ENCODE results near the gene CNOT2. TPM values are rescaled to one million over a fixed set of nuclear protein-coding genes. Genes with fewer than 3 reads are reported as not detected.

CNOT2 gene
- polyA plus RNA-seq, 1 of the 3 experiments (the other 2 are of a cell fraction), result 45.3 TPM

DNA sequence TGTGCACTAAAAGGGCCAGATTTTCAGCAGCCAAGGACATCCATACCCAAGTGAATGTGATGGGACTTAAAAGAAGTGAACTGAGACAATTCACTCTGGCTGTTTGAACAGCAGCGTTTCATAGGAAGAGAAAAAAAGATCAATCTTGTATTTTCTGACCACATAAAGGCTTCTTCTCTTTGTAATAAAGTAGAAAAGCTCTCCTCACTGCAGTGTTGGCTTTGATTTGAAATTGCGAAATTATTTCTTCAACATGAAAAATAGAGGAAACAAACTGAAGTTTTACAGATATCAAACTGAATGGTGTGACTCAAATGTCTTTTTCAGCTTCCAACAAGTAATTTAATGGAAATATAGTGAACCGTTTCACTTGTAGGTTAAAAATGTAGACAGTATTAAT, 111.6 kb downstream of the CNOT2 start:
- no peaks in the 10 kb centered on the region for H3K9me2 ChIP-seq
- no peaks in the 10 kb centered on the region for H3K79me2 ChIP-seq (ENCODE audit: insufficient read depth)
- H3K9ac ChIP-seq, result no peak overlapping the region
- peaks cover 10% of the 10 kb centered on the region for H3F3A ChIP-seq (replicated peaks; ENCODE audit: insufficient read depth)
- TF ChIP-seq, protein P1, sequence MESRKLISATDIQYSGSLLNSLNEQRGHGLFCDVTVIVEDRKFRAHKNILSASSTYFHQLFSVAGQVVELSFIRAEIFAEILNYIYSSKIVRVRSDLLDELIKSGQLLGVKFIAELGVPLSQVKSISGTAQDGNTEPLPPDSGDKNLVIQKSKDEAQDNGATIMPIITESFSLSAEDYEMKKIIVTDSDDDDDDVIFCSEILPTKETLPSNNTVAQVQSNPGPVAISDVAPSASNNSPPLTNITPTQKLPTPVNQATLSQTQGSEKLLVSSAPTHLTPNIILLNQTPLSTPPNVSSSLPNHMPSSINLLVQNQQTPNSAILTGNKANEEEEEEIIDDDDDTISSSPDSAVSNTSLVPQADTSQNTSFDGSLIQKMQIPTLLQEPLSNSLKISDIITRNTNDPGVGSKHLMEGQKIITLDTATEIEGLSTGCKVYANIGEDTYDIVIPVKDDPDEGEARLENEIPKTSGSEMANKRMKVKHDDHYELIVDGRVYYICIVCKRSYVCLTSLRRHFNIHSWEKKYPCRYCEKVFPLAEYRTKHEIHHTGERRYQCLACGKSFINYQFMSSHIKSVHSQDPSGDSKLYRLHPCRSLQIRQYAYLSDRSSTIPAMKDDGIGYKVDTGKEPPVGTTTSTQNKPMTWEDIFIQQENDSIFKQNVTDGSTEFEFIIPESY (IDR thresholded peaks at IDR 0.05; ENCODE audit: borderline replicate concordance, low read depth), result no peak
- TF ChIP-seq USF1 (IDR thresholded peaks at IDR 0.05; ENCODE audit: borderline replicate concordance, low read depth) (no peak), TEAD4 (IDR thresholded peaks at IDR 0.05; ENCODE audit: borderline replicate concordance, insufficient read depth) (no peak), SIN3A (IDR thresholded peaks at IDR 0.05; ENCODE audit: borderline replicate concordance, low read depth, low read length) (no peak), EZH2phosphoT487 (IDR thresholded peaks at IDR 0.05; ENCODE audit: borderline replicate concordance, low read depth) (no peak), TCF12 (IDR thresholded peaks at IDR 0.05) (no peak), EP300 (IDR thresholded peaks at IDR 0.05; ENCODE audit: borderline replicate concordance in 1 of 2, low read depth in 1 of 2, low read length in 1 of 2) (no peak), POLR2AphosphoS5 (IDR thresholded peaks at IDR 0.05; ENCODE audit: low read depth, low read length) (no peak)
- TF ChIP-seq, protein P2, sequence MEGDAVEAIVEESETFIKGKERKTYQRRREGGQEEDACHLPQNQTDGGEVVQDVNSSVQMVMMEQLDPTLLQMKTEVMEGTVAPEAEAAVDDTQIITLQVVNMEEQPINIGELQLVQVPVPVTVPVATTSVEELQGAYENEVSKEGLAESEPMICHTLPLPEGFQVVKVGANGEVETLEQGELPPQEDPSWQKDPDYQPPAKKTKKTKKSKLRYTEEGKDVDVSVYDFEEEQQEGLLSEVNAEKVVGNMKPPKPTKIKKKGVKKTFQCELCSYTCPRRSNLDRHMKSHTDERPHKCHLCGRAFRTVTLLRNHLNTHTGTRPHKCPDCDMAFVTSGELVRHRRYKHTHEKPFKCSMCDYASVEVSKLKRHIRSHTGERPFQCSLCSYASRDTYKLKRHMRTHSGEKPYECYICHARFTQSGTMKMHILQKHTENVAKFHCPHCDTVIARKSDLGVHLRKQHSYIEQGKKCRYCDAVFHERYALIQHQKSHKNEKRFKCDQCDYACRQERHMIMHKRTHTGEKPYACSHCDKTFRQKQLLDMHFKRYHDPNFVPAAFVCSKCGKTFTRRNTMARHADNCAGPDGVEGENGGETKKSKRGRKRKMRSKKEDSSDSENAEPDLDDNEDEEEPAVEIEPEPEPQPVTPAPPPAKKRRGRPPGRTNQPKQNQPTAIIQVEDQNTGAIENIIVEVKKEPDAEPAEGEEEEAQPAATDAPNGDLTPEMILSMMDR (IDR thresholded peaks at IDR 0.05), result no peak
- H3K27me3 ChIP-seq (ENCODE audit: insufficient read depth), result no peaks in the 10 kb centered on the region
- ChIA-PET CTCF (interaction anchor here (1.5 kb wide), 1 partner anchor 11 kb away, joined by 4 read pairs; the partner anchor contains the start of gene KCNMB4), POLR2A (no interaction called here)
- H3K27ac ChIP-seq (ENCODE audit: low read depth in 2 of 2, low read length in 1 of 2), result no peak overlapping the region
- WGBS (ENCODE audit: low lambda C conversion rate), result 95% methylated on average over 3 of the region's 3 CpGs
- H3K4me1 ChIP-seq (ENCODE audit: control insufficient read depth in 1 of 2, insufficient read depth in 2 of 2, low read depth in 1 of 2, low read length in 1 of 2), result no peaks in the 10 kb centered on the region; a peak in 1 of 4 replicates
- H4K20me1 ChIP-seq (ENCODE audit: insufficient read depth), result no peaks in the 10 kb centered on the region
- no peaks in the 10 kb centered on the region for H3K9me3 ChIP-seq
- H3K36me3 ChIP-seq (replicated peaks in 1 of 2; ENCODE audit: control insufficient read depth in 1 of 2, insufficient read depth in 2 of 2, low read length in 1 of 2), result peaks cover 39 to 50% of the 10 kb centered on the region in 2 experiments
- no peak overlapping the region for H2AFZ ChIP-seq (ENCODE audit: low read depth)
- H3K4me3 ChIP-seq (ENCODE audit: low read depth in 2 of 2, low read length in 1 of 2), result no peak overlapping the region
- DNase-seq, result no peak
- no peak overlapping the region for H3K4me2 ChIP-seq

DNA sequence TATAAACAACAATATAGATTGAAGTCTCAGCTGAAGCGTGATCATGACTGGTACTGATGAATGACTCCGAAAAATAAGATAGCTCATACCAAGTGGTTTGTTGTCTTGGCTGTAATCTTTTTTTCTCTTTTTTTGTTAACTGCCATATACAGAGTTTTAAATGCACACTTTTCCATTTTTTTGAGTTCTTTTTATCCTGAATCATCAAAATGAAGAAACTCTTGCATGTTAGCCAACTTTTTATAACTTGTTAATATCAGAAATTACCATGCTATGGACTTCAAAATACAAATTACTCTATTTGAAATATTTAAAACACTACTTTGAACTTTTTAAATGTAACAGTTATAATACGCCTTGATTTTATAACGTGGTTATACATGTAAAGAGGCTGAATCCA, 112.7 kb downstream of the CNOT2 start:
- ChIA-PET POLR2A (no interaction called here), CTCF (interaction anchor here (2.1 kb wide), 1 partner anchor 455 kb away, joined by 5 read pairs; no protein-coding TSS in a partner anchor)

More for the DNA sequence above, 112.7 kb downstream of the CNOT2 start:
- H4K20me1 ChIP-seq (ENCODE audit: insufficient read depth), result no peaks in the 10 kb centered on the region
- H3K9ac ChIP-seq, result no peak overlapping the region
- H3K4me1 ChIP-seq (ENCODE audit: control insufficient read depth in 1 of 2, insufficient read depth in 2 of 2, low read depth in 1 of 2, low read length in 1 of 2), result no peaks in the 10 kb centered on the region; a peak in 1 of 4 replicates
- WGBS (ENCODE audit: low lambda C conversion rate), result 97% methylated on average over 4 of the region's 4 CpGs
- H3K9me2 ChIP-seq, result no peaks in the 10 kb centered on the region
- peaks cover 33 to 41% of the 10 kb centered on the region in 2 experiments for H3K36me3 ChIP-seq (replicated peaks in 1 of 2; ENCODE audit: control insufficient read depth in 1 of 2, insufficient read depth in 2 of 2, low read length in 1 of 2)
- H3K79me2 ChIP-seq (ENCODE audit: insufficient read depth), result no peaks in the 10 kb centered on the region
- H3K27ac ChIP-seq (ENCODE audit: low read depth in 2 of 2, low read length in 1 of 2), result no peak overlapping the region
- no peak overlapping the region for H3K4me3 ChIP-seq (ENCODE audit: low read depth in 2 of 2, low read length in 1 of 2)
- no peaks in the 10 kb centered on the region for H3K27me3 ChIP-seq (ENCODE audit: insufficient read depth)
- H3K4me2 ChIP-seq, result no peak overlapping the region
- TF ChIP-seq USF1 (IDR thresholded peaks at IDR 0.05; ENCODE audit: borderline replicate concordance, low read depth), result no peak
- no peak for TF ChIP-seq NRF1 (IDR thresholded peaks at IDR 0.05; ENCODE audit: low read depth, low read length)
- no peak for TF ChIP-seq NFIC (IDR thresholded peaks at IDR 0.05; ENCODE audit: borderline replicate concordance)
- TF ChIP-seq CHD2 (IDR thresholded peaks at IDR 0.05; ENCODE audit: low read length, partially characterized antibody), result no peak
- TF ChIP-seq, protein P2 (IDR thresholded peaks at IDR 0.05), result no peak
- no peak for TF ChIP-seq MEF2A (IDR thresholded peaks at IDR 0.05; ENCODE audit: borderline replicate concordance, low read depth)
- TF ChIP-seq SIN3A (IDR thresholded peaks at IDR 0.05; ENCODE audit: borderline replicate concordance, low read depth, low read length), result no peak
- no peak for TF ChIP-seq EP300 (IDR thresholded peaks at IDR 0.05; ENCODE audit: borderline replicate concordance in 1 of 2, low read depth in 1 of 2, low read length in 1 of 2)
- no peak for TF ChIP-seq SMC3 (IDR thresholded peaks at IDR 0.05; ENCODE audit: low read depth, low read length)
- H3K9me3 ChIP-seq, result no peaks in the 10 kb centered on the region
- H2AFZ ChIP-seq (ENCODE audit: low read depth), result no peak overlapping the region
- DNase-seq, result no peak
- peaks cover 10% of the 10 kb centered on the region for H3F3A ChIP-seq (replicated peaks; ENCODE audit: insufficient read depth)

All from SK-N-SH (cell line).